Type B pancreatic cell (in vitro differentiated cells): ENCODE results near the gene TUBA1A. TPM values are rescaled to one million over a fixed set of nuclear protein-coding genes. Genes with fewer than 3 reads are reported as not detected.
"Not testable (repeated sequence)": the region's sequence is repeated elsewhere in the genome, so short reads cannot be mapped to it uniquely, and the experiment has no call there.

Source experiments
- DNase-seq: peaks from one replicate; pipeline ENCODE4 v3.0.0; 2021; ENCODE audit warnings: mixed read lengths; ENCODE audit not compliant: unreplicated experiment; ENCODE audit errors: extremely low spot score
- H3K27ac Mint-ChIP-seq: 2 replicates; pipeline ENCODE4 v1.8.0; 2021; ENCODE audit warnings: mild to moderate bottlenecking, mixed read lengths
- H3K27me3 Mint-ChIP-seq: 2 replicates; pipeline ENCODE4 v1.8.0; 2021; ENCODE audit warnings: mixed read lengths
- H3K36me3 Mint-ChIP-seq: 2 replicates; pipeline ENCODE4 v1.8.0; 2021; ENCODE audit warnings: mixed read lengths
- H3K4me1 Mint-ChIP-seq: one replicate; pipeline ENCODE4 v1.8.0; 2021; ENCODE audit warnings: mixed read lengths; ENCODE audit not compliant: unreplicated experiment
- H3K4me3 Mint-ChIP-seq: 2 replicates; pipeline ENCODE4 v1.8.0; 2021; ENCODE audit warnings: mild to moderate bottlenecking, mixed read lengths
- H3K9me3 Mint-ChIP-seq: 2 replicates; pipeline ENCODE4 v1.8.0; 2021; ENCODE audit warnings: mixed read lengths
- total RNA-seq: library from RNA; stranded (reverse); gene quantifications from 2 replicates; pipeline ENCODE4 v1.2.1, GENCODE V29; 2021; ENCODE audit warnings: low replicate concordance
- TF ChIP-seq, protein P1 (sequence below): fragments of 200-600 bp; sonication (generic); conservative IDR thresholded peaks from 2 replicates; pipeline ENCODE4 v1.5.0; 2021; ENCODE audit warnings: antibody characterized with exemption, mild to moderate bottlenecking

TUBA1A gene
- total RNA-seq, 1 donor from 2014 or later = 489 TPM

DNA sequence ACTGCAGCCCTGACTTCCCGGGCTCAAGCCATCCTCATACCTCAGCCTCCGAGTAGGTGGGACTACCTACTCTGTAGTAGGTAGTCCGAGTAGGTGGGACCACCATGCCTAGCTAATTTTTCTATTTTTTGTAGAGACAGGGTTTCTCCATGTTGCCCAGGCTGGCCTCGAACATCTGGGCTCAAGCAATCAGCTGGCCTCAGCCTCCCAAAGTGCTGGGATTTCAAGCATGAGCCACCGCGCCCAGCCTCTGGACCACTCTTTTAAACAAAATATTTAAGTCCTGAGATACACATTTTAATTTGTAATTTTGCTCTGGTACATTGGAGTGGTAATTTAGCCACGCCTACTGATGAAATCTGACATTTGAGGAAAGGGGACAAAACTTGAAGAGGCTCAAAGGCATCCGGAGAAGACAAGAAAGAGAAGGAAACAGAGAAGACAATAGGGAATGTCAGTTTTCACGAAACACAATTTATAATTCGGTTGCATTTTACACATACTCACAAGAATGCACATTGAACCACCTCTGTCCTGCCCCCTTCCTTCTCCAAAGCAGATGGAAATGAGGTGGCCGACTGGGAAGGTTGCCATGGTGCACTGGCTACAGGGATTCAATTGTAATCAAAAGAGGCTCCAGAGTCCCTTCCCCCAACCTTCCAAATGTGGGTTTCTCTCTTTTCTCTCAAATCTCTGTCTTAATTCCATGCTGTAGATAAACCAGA is 9.7 kb upstream of the TUBA1A start:
- Mint-ChIP-seq H3K27ac (peak overlapping the region; percentile 29), H3K4me3 (no peak overlapping the region), H3K27me3 (no peaks in the 10 kb centered on the region), H3K9me3 (no peaks in the 10 kb centered on the region), H3K36me3 (no peaks in the 10 kb centered on the region), H3K4me1 (peaks cover 29% of the 10 kb centered on the region)
- no peak for DNase-seq
- TF ChIP-seq, protein P1, sequence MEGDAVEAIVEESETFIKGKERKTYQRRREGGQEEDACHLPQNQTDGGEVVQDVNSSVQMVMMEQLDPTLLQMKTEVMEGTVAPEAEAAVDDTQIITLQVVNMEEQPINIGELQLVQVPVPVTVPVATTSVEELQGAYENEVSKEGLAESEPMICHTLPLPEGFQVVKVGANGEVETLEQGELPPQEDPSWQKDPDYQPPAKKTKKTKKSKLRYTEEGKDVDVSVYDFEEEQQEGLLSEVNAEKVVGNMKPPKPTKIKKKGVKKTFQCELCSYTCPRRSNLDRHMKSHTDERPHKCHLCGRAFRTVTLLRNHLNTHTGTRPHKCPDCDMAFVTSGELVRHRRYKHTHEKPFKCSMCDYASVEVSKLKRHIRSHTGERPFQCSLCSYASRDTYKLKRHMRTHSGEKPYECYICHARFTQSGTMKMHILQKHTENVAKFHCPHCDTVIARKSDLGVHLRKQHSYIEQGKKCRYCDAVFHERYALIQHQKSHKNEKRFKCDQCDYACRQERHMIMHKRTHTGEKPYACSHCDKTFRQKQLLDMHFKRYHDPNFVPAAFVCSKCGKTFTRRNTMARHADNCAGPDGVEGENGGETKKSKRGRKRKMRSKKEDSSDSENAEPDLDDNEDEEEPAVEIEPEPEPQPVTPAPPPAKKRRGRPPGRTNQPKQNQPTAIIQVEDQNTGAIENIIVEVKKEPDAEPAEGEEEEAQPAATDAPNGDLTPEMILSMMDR = no peak

DNA sequence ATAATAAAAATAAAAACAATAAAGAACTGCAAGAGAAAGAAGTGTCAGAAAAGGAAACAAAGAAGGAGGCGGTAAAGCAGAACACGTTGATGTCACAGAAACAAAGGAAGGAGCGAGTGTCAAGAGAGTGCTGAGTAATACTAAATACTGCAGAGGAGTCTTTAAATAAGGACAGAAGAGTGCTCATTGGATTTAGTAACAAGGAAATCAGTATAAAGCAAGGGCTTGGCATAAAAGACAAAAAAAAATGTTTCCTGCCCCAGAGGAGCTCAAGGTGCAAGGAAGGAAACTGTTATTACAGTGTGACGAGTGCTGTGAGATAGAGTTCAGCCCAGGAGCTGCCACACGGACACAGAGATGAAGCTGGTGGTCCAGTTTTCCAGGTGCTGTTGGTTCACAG is 8.4 kb upstream of the TUBA1A start:
- H3K27me3 Mint-ChIP-seq = no peaks in the 10 kb centered on the region
- H3K27ac Mint-ChIP-seq = no peak overlapping the region
- H3K4me3 Mint-ChIP-seq = no peak overlapping the region
- H3K4me1 Mint-ChIP-seq = peaks cover 29% of the 10 kb centered on the region
- TF ChIP-seq, protein P1 = no peak
- no peaks in the 10 kb centered on the region for H3K9me3 Mint-ChIP-seq
- no peaks in the 10 kb centered on the region for H3K36me3 Mint-ChIP-seq
- DNase-seq = no peak

DNA sequence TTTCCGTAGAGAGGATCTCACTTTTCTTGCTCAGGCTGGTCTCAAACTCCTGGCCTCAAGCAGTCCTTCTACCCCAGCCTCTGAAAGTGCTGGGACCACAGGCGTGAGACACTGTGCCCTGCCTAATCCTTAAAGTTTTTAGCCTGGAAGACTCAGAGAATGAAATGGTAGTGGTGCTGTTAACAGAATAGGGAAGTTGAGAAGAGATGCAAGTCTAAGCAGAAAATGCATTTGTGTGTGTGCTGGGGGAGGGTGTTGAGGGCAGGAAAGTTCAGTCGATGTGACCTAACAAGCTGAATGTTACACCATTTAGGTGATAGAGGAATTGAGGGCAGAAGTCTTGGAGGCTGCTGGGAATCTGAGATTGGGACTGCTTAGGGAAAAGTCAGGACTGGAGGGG is 6.9 kb upstream of the TUBA1A start:
- DNase-seq = peak; percentile 31
- Mint-ChIP-seq H3K4me3 (peak overlapping the region; percentile 6), H3K4me1 (peaks cover 15% of the 10 kb centered on the region)

DNA sequence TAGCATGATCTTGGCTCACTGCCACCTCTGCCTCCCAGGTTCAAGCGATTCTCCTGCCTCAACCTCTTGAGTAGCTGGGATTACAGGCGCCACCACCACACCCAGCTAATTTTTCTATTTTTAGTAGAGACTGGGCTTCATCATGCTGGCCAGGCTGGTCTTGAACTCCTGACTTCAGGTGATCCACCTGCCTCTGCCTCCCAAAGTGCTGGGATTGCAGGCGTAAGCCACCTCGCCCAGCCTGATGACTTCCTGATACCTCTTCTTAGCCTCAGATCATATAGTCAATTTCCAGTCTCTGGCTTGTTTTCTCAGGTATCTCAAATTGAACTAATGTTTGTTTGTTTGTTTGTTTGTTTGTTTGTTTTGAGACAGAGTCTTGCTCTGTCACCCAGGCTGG is 4.9 kb upstream of the TUBA1A start:
- H3K27ac Mint-ChIP-seq, H3K36me3 Mint-ChIP-seq, H3K9me3 Mint-ChIP-seq, H3K4me3 Mint-ChIP-seq, H3K27me3 Mint-ChIP-seq: not testable (repeated sequence)
- DNase-seq = peak; percentile 6
- H3K4me1 Mint-ChIP-seq = peaks cover 15% of the 10 kb centered on the region

More for the DNA sequence above, 6.9 kb upstream of the TUBA1A start:
- H3K27me3 Mint-ChIP-seq = no peaks in the 10 kb centered on the region
- no peaks in the 10 kb centered on the region for H3K36me3 Mint-ChIP-seq
- peak overlapping the region; percentile 11 for H3K27ac Mint-ChIP-seq
- TF ChIP-seq, protein P1 = no peak
- H3K9me3 Mint-ChIP-seq = no peaks in the 10 kb centered on the region

DNA sequence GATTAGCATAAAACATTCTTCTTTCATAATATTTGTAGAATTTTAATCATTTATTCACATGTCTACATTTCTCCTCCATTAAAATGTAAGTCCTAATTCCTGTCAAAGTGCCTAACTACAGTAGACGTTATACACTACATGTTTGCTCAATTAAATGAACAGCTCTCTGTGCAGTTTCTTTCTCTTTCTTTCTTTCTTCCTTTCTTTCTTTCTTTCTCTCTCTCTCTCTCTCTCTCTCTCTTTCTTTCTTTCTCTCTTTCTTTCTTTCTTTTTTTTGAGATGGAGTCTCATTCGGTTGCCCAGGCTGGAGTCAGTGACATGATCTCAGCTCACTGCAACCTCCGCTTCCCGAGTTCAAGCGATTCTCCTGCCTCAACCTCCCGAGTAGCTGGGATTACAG is 2.6 kb upstream of the TUBA1A start:
- H3K36me3 Mint-ChIP-seq, H3K4me3 Mint-ChIP-seq, H3K27ac Mint-ChIP-seq, DNase-seq, H3K27me3 Mint-ChIP-seq, H3K9me3 Mint-ChIP-seq: not testable (repeated sequence)
- peaks cover 20% of the 10 kb centered on the region for H3K4me1 Mint-ChIP-seq

DNA sequence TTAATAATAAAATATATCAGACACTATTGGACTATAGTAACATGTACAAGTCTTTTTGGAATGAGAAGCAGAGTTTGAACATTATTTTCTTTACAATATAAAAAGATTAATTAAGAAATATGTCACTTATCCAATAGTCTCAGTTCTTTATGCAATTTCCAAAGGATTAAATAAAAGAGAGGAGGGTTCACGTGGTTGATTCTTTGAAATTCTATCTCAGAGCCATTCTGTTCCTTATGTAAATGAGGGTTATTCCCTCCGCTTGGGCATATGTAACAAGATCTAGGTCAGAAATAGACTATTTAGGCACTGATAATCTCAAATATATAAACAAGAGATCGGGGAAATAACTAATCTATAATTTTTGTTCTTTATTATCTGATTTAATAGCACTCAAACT is 2.1 kb upstream of the TUBA1A start:
- H3K4me3 Mint-ChIP-seq = no peak overlapping the region
- H3K4me1 Mint-ChIP-seq = peaks cover 18% of the 10 kb centered on the region
- no peak overlapping the region for H3K27ac Mint-ChIP-seq
- H3K27me3 Mint-ChIP-seq = peaks cover 3% of the 10 kb centered on the region
- TF ChIP-seq, protein P1 = no peak
- H3K9me3 Mint-ChIP-seq = no peaks in the 10 kb centered on the region
- peaks cover 13% of the 10 kb centered on the region for H3K36me3 Mint-ChIP-seq
- DNase-seq = no peak
